WTC11 (cell line): ENCODE data around the gene STX8. TPM values are rescaled to one million over a fixed set of nuclear protein-coding genes. Genes with fewer than 3 reads are reported as not detected.

ENCODE experiments used
- ATAC-seq: fragments of 200-7000 bp; cut with Tn5 transposase; 2 replicates; pipeline ENCODE4 v1.10.0; 2021; ENCODE audit warnings: mild to moderate bottlenecking, moderate library complexity
- CTCF ChIA-PET: fragments of 300-600 bp; sonication (Branson Sonifier 250); formaldehyde crosslinking; loops from one replicate; lab custom pipeline; 2021; ENCODE audit warnings: antibody characterized with exemption; lab: Charles Lee
- POLR2A ChIA-PET: fragments of 350-600 bp; sonication (Branson Sonifier 250); formaldehyde crosslinking; loops from one replicate; lab custom pipeline; 2021; ENCODE audit warnings: antibody characterized with exemption; lab: Charles Lee
- DNase-seq: peaks from one replicate; pipeline ENCODE4 v3.0.0; 2021; ENCODE audit warnings: low spot score
- H3K27ac Mint-ChIP-seq: 2 replicates; pipeline ENCODE4 v1.8.0; 2021; ENCODE audit warnings: mixed read lengths
- H3K27me3 Mint-ChIP-seq: 2 replicates; pipeline ENCODE4 v1.8.0; 2021; ENCODE audit warnings: low read depth, mild to moderate bottlenecking, moderate library complexity, mixed read lengths
- H3K36me3 Mint-ChIP-seq: 2 replicates; pipeline ENCODE4 v1.8.0; 2021; ENCODE audit warnings: mixed read lengths
- H3K4me1 Mint-ChIP-seq: 2 replicates; pipeline ENCODE4 v1.8.0; 2022; ENCODE audit warnings: mixed read lengths
- H3K4me3 Mint-ChIP-seq: 2 replicates; pipeline ENCODE4 v1.8.0; 2021; ENCODE audit warnings: mild to moderate bottlenecking, moderate library complexity, mixed read lengths
- H3K9me3 Mint-ChIP-seq: 2 replicates; pipeline ENCODE4 v1.8.0; 2021; ENCODE audit warnings: mixed read lengths
- AFF4 ChIP-seq: sonication (generic); formaldehyde crosslinking; IDR thresholded peaks from 2 replicates; pipeline ENCODE4 v1.8.1; 2023; ENCODE audit warnings: mild to moderate bottlenecking, missing genetic modification reagents, borderline replicate concordance
- CDX4 ChIP-seq: fragments of 250-450 bp; sonication (Bioruptor Pico); IDR thresholded peaks from 2 replicates; pipeline ENCODE4 v1.9.0; 2021; ENCODE audit warnings: moderate library complexity, mild to moderate bottlenecking, inconsistent platforms, borderline replicate concordance
- CTCF ChIP-seq: fragments of 200-600 bp; IDR thresholded peaks from 2 replicates; pipeline ENCODE4 v1.8.0; 2022; ENCODE audit warnings: antibody characterized with exemption
- E2F5 ChIP-seq: sonication (generic); formaldehyde crosslinking; IDR thresholded peaks from 2 replicates; pipeline ENCODE4 v1.8.1; 2022; ENCODE audit warnings: mild to moderate bottlenecking, moderate library complexity, missing genetic modification reagents
- ERG ChIP-seq: fragments of 250-450 bp; sonication (Bioruptor Pico); IDR thresholded peaks from 2 replicates; pipeline ENCODE4 v1.8.0; 2021; ENCODE audit warnings: mild to moderate bottlenecking
- ETV6 ChIP-seq: sonication (generic); formaldehyde crosslinking; IDR thresholded peaks from 2 replicates; pipeline ENCODE4 v1.8.1; 2022; ENCODE audit warnings: mild to moderate bottlenecking, missing genetic modification reagents
- GTF2I ChIP-seq: fragments of 250-450 bp; sonication (Bioruptor Pico); conservative IDR thresholded peaks from 2 replicates; pipeline ENCODE4 v1.4.0; 2021; ENCODE audit warnings: mild to moderate bottlenecking
- IRF2 ChIP-seq: sonication (generic); formaldehyde crosslinking; IDR thresholded peaks from 2 replicates; pipeline ENCODE4 v1.8.0; 2022; ENCODE audit warnings: low read depth, missing genetic modification reagents, borderline replicate concordance
- KAT7 ChIP-seq: sonication (generic); formaldehyde crosslinking; IDR thresholded peaks from 2 replicates; pipeline ENCODE4 v1.8.1; 2023; ENCODE audit warnings: missing genetic modification reagents, mild to moderate bottlenecking, borderline replicate concordance
- MYBL2 ChIP-seq: sonication (generic); formaldehyde crosslinking; IDR thresholded peaks from 2 replicates; pipeline ENCODE4 v1.8.1; 2023; ENCODE audit warnings: mild to moderate bottlenecking, moderate library complexity, missing genetic modification reagents
- NFE2L1 ChIP-seq: sonication (generic); formaldehyde crosslinking; IDR thresholded peaks from 2 replicates; pipeline ENCODE4 v1.8.1; 2023; ENCODE audit warnings: missing genetic modification reagents
- OVOL2 ChIP-seq: fragments of 250-450 bp; sonication (Bioruptor Pico); IDR thresholded peaks from 2 replicates; pipeline ENCODE4 v1.9.0; 2021; ENCODE audit warnings: mild to moderate bottlenecking, borderline replicate concordance
- RELA ChIP-seq: sonication (generic); formaldehyde crosslinking; IDR thresholded peaks from 2 replicates; pipeline ENCODE4 v1.8.1; 2022; ENCODE audit warnings: missing genetic modification reagents, mild to moderate bottlenecking, borderline replicate concordance
- SMAD3 ChIP-seq: sonication (generic); formaldehyde crosslinking; IDR thresholded peaks from 2 replicates; pipeline ENCODE4 v1.8.0; 2022; ENCODE audit warnings: missing genetic modification reagents, mild to moderate bottlenecking, borderline replicate concordance
- SP1 ChIP-seq: sonication (generic); formaldehyde crosslinking; conservative IDR thresholded peaks from 2 replicates; pipeline ENCODE4 v1.8.1; 2022; ENCODE audit warnings: missing genetic modification reagents
- STAT6 ChIP-seq: sonication (generic); formaldehyde crosslinking; conservative IDR thresholded peaks from 2 replicates; pipeline ENCODE4 v1.8.1; 2023; ENCODE audit warnings: mild to moderate bottlenecking, low read depth, missing genetic modification reagents, moderate library complexity
- ZBTB21 ChIP-seq: sonication (generic); formaldehyde crosslinking; IDR thresholded peaks from 2 replicates; pipeline ENCODE4 v1.8.1; 2023; ENCODE audit warnings: mild to moderate bottlenecking, missing genetic modification reagents, borderline replicate concordance
- ZMAT4 ChIP-seq: fragments of 250-450 bp; sonication (Bioruptor Pico); IDR thresholded peaks from 2 replicates; pipeline ENCODE4 v1.9.0; 2021; ENCODE audit warnings: mild to moderate bottlenecking
- ZNF263 ChIP-seq: sonication (generic); formaldehyde crosslinking; IDR thresholded peaks from 2 replicates; pipeline ENCODE4 v1.8.1; 2022; ENCODE audit warnings: low read depth, mild to moderate bottlenecking, moderate library complexity, missing genetic modification reagents
- ZNF281 ChIP-seq: sonication (generic); formaldehyde crosslinking; IDR thresholded peaks from 2 replicates; pipeline ENCODE4 v1.8.0; 2023; ENCODE audit warnings: mild to moderate bottlenecking, missing genetic modification reagents
- ZNF416 ChIP-seq: fragments of 250-450 bp; sonication (Bioruptor Pico); IDR thresholded peaks from 2 replicates; pipeline ENCODE4 v1.9.0; 2021; ENCODE audit warnings: mild to moderate bottlenecking, inconsistent platforms
- total RNA-seq: library from RNA; stranded (reverse); gene quantifications from 3 replicates; pipeline ENCODE4 v1.2.3, GENCODE V29; 2021

STX8 gene
- total RNA-seq, 1 experiment from 2014 or later = 39.9 TPM

- H3K27ac Mint-ChIP-seq = peak overlapping the region; percentile 86
- TF ChIP-seq ZBTB21 (CRISPR knock-in tag) (no peak), SP1 (CRISPR knock-in tag) (no peak), RELA (CRISPR knock-in tag) (no peak), ETV6 (CRISPR knock-in tag) (no peak), IRF2 (CRISPR knock-in tag) (no peak), CTCF (no peak), ZNF416 (CRISPR knock-in tag) (no peak), CDX4 (CRISPR knock-in tag) (no peak), ZNF263 (no peak), MYBL2 (CRISPR knock-in tag) (no peak)
- H3K4me3 Mint-ChIP-seq = no peak overlapping the region; the same call in 1 of the 2 replicates
- 0 out of 2 replicates have a peak, but pooled peaks cover 3% of the 10 kb centered on the region for H3K36me3 Mint-ChIP-seq
- H3K4me1 Mint-ChIP-seq = peaks cover 13% of the 10 kb centered on the region
- H3K9me3 Mint-ChIP-seq = peaks cover 5% of the 10 kb centered on the region
- POLR2A ChIA-PET = no interaction called here
- DNase-seq (peak; percentile 52), ATAC-seq (peak; percentile 80)
- CTCF ChIA-PET = no interaction called here
- no peaks in the 10 kb centered on the region for H3K27me3 Mint-ChIP-seq
Observed at GRCh38 chr17:9424071-9424640, 151.5 kb downstream of the STX8 start.

GRCh38 chr17:9421525-9421924 lies 154.1 kb downstream of the STX8 start:
- ChIA-PET CTCF (no interaction called here), POLR2A (no interaction called here)
- Mint-ChIP-seq H3K4me1 (peaks cover 13% of the 10 kb centered on the region), H3K27ac (no peak overlapping the region), H3K4me3 (no peak overlapping the region), H3K9me3 (peaks cover 13% of the 10 kb centered on the region), H3K36me3 (peaks cover 5% of the 10 kb centered on the region), H3K27me3 (no peaks in the 10 kb centered on the region)
- no peak for ATAC-seq
- DNase-seq = no peak
- TF ChIP-seq SMAD3 (CRISPR knock-in tag) = no peak
- TF ChIP-seq GTF2I (CRISPR knock-in tag) = no peak
- no peak for TF ChIP-seq NFE2L1
- TF ChIP-seq ERG = no peak
- TF ChIP-seq E2F5 (CRISPR knock-in tag) = no peak
- no peak for TF ChIP-seq OVOL2 (CRISPR knock-in tag)
- TF ChIP-seq STAT6 (CRISPR knock-in tag) = no peak
- no peak for TF ChIP-seq ZMAT4 (CRISPR knock-in tag)
- no peak for TF ChIP-seq KAT7 (CRISPR knock-in tag)
- TF ChIP-seq ZNF281 (CRISPR knock-in tag) = no peak
- no peak for TF ChIP-seq AFF4 (CRISPR knock-in tag)
